Activated T-helper 9 cell treated with anti-CD3 and anti-CD28 coated beads, Interleukin-2, amount 50 U/mL, for 16 hours (primary cell): ENCODE measurements around the gene SLC5A10.
"Not testable (repeated sequence)": the region's sequence is repeated elsewhere in the genome, so short reads cannot be mapped to it uniquely, and the experiment has no call there.

Experiments
- DNase-seq: peaks from one replicate; pipeline ENCODE4 v3.0.0-alpha.2; 2020; ENCODE audit warnings: low read depth

Gene SLC5A10

DNA sequence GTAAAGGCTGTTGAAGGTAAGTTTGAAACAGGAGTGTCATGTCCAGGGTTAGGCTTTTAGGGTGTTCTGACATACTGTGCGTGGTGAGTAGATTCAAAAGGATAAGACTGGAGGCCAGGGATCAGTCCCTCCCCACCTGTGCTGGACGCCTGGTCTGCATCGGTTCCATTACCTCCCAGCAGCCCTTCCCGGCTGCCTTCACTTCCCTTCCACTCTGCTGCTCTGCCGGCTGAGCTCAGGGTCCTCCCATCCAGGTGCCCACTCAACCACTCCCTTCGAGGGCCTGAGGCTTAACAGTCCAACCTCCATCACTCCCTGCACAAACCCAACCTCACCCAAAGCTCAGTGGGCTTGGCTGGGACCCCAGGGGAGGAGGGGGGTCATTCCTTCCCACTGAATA, 4.1 kb upstream of the SLC5A10 start:
- DNase-seq: no peak

DNA sequence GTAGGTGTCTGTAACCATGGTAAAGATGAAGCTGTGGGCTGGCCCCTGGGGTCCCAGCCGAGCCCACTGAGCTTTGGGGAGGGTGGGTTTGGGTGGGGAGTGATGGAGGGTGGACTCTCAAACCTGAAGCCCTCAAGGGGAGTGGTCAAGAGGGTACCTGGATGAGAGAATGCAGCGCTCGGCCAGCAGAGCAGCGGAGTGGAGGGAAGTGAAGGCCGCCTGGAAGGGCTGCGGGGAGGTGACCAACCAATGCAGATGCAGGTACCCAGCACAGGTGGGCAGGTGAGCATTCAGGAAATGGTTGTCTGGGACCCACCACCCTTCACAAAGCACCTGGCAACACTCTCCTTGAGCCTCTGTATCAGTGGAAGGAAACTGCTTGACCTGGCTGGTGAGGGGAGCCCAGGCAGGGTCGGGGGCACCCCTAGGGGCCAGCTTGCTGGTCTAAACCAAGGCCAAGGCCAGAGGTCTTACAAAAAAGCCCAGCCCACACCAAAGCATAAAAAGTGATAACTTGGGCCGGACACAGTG, 3.4 kb upstream of the SLC5A10 start:
- no peak for DNase-seq

DNA sequence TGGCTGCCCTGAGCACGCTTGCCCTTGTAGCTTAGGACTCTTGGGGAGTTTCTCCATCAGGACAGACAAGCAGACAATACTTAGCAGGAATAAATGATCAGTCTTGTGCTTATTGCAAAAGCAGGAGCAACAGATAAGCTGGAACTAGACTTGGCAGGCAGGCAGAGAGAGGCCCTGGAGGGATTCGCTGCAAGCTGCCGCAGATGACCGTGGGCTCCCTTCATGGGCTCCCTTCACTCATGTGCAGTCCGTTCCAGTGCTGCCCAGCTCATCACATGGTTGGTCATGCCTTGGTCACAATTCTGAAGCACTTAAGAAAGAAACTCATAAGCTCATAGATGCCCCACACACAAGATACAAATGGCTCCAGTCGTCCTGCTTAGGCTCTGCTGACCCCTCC, 2.4 kb upstream of the SLC5A10 start:
- no peak for DNase-seq

DNA sequence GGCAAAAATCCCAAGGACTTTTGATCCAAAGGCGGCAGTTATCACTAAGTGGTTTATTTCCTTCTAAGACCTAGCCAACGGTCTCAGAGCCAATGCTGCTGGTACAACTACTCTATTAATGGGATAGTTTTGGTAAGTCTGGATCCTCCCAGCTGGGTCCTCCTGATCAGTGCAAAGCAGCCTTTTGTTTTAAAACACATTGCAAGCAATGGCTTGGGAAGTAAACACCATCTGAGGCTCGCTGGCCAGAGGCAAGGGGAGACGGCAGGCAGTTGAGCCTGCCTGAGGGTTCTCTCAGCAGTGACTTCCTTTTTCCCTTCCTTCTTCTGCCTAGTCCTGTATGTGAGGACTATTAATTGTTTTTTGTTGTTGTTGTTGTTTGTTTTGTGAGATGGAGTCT, 1.6 kb upstream of the SLC5A10 start:
- DNase-seq: no peak

DNA sequence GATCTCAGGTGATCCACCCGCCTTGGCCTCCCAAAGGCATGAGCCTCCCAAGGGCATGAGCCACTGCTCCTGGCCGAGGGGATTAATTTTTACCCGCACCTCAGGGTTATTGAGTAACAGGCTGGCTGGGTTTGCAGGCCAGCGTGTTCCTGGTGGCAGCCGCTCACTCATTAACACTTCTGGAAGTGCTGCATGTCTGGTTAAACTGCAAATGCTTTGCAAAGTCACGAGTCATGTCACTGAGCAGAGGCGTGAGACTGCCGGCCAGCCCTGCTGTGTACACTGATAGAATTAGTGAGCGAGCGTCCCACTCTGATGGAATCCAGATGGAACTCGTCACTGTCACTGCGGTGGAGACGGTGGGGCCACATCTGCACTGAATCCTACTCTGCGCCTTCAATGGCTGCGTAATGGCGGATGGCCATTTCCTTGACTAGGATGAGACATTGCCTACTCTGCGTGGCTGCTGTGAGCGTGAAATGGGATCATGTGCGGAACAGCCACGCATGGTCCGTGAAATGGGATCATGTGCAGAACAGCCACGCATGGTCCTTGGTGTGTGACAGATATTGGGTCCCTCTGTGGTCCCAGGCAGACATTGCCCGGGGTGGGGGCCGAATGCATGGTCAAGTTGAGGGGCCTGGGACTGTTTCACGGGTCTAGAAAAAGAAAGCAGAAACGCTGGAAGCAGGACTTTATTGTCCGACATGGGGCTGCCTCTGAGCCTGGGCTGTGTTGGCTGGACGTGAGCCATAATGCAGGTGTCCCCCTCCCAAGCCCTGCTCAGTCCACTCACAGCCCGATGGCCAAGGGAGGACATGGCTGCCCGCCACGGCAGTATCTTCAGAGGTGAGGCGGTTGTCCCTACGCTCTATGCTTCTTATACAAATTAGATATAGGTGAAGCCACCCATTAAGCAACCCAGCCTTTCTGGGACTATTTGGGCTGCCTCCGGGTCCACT, 740 bp upstream of the SLC5A10 start:
- no peak for DNase-seq

DNA sequence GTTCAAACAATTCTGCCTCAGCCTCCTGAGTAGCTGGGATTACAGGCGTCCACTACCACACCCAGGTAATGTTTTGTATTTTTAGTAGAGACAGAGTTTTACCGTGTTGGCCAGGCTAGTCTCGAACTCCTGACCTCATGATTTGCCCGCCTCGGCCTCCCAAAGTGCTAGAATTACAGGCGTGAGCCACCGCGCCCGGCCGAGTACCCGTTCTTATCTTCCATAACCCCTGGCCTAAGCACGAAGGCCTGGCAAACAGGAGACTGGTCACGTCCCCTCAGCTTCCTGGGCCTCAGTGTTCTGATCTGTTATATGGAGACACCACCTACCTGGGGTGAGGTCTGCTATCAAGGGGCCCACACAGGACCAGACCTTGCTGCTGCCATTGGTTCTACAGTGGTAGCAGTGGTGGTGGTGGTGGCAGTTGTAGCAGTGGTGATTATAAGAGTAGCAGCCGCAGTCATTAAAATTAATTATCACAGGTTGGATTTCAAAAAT, 1.3 kb downstream of the SLC5A10 start:
- DNase-seq: no peak

DNA sequence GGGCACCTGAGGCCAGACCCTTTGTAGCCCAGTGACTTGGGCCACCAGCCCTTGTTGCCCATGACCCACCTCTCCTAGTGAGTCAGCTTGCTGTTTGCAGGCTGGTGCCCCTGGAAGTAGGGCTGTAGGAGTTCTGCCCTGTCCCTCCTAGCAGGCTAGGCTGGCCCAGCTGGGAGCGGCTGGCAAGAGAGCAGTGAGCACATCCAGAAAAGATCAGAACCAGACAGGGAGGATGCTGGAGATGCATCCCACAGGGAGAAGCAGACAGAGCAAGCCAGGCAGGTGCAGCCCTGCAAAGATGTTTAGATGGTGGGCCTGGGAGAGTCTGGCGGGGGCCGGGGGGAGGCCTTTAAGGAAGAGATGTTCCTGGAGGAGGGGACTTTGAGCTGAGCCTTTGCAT, 2.4 kb downstream of the SLC5A10 start:
- DNase-seq: no peak

DNA sequence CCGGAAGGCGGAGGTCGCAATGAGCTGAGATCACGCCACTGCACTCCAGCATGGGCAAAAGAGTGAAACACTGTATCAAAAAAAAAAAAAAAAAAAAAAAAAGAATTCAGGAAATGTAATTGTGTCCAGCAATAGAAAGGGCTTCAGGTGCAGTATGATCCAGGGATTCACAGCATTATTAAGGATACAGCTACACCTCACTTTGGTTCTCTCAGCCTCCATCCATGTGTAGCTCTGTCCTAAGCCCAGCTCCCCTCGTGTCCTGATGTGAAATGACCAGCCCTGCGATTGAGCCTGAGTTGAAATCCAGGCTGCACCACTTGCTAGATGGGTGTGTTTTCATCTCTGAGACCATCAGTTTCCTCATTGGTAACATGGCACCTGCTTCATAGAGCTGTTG, 3.0 kb downstream of the SLC5A10 start:
- no peak for DNase-seq

DNA sequence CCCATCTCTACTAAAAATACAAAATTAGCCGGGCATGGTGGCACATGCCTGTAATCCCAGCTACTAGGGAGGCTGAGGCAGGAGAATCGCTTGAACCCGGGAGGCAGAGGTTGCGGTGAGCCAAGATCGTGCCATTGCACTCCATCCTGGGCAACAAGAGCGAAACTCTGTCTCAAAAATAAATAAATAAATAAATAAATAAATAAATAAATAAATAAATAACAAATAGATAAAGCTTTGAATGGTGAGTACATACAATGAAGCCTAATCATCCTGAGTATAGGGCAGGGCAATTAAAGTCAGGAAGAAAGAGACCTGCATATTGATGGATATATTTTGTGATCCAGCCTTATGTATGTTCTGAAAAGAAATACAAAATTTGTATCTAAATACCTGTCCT, 4.1 kb downstream of the SLC5A10 start:
- DNase-seq: not testable (repeated sequence)

DNA sequence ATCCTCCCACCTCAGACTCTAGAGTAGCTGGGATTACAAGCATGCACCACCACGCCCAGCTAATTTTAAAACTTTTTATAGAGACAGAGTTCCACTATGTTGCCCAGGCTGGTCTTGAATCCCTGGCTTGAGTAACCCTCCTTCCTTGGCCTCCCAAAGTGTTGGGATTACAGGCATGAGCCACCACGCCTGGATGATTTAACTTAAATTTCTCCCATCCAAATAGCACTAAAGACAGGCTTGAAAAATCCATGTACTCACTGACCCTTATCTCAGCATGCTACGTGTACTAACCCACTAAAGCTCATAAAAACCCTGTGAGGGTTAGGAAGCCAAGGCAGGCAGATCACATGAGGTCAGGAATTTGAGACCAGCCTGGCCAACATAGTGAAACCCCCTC, 4.6 kb downstream of the SLC5A10 start:
- no peak for DNase-seq

DNA sequence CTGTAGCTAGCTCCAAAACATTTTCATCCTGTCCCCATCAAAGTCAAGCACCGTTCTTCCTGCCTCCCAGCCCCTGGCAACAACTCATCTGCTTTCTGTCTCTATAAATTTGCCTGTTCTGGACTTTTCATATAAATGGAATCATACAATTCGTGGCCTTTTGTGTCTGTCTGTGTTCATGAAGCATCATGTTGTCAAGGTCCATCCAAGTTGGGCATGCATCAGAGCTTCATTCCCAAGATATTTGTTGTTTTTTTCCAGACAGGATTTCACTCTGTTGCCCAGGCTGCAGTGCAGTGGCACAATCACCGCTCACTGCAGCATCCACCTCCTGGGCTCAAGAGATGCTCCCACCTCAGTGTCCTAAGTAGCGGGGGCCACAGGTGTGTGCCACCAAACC, 5.9 kb downstream of the SLC5A10 start:
- DNase-seq: no peak

DNA sequence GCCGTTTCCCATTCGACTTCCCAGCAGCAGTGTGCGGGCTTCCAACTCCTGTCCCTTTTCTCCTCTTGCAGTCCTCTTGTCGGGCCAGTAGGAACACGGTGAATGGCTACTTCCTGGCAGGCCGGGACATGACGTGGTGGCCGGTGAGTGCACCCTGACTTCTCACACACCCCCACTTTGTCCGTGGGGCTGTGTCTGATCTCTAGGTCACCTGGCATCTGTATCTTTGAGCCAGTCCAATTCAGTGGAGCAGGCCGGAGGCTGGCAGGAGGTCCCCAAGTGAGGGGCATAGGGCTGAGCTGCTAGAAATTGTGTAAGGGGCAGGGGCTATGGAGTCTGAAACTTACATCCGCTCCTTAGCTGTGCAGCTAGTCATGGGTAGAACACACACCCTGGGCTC, 6.6 kb downstream of the SLC5A10 start:
- DNase-seq: no peak

DNA sequence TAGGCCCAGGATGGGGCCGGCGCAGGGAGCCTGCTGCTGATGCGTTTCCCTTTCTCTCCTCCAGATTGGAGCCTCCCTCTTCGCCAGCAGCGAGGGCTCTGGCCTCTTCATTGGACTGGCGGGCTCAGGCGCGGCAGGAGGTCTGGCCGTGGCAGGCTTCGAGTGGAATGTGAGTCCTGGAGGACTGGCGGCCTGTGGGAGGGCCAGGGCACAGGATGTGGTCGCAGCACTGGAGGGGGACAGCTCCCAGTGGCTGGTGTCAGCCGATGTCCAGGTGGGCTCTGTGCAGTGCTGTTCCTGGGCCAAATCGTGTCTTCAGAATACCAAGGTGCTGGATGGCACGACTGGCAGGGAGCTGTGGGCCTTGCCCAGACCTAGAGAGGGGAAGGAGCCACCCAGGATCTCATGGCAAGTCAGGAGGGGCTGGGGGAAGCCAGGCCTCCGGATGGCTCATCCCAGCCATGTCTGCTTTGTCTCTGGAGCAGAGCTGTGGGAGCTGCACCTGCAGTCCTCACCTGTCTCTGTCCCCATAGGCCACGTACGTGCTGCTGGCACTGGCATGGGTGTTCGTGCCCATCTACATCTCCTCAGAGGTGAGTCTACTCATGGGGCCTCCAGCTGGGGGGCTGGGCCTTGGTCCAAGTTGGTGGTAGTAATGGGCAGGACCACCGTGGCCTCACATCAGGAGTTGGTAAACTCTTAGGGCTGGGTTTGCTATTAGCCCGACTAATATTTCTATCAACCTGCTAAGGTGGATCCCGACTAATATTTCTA, 7.3 kb downstream of the SLC5A10 start:
- DNase-seq: no peak

DNA sequence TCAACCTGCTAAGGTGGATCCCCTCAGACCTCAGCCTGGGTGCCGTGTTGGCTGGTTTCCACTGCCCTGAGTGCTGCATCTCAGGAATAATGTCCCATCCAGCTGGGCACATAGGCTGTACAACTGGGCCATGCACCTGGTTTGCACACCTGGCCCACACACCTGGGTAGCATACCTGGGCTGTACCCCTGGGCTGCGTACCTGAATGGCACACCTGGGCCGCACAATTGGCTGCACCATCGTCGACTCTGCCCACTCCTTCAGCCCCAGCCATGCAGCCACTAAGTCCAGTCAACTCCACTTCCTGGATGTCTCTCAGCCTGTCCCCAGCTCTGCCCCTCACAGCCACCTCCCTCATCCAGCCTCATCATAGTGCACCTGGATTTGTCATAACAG, 7.9 kb downstream of the SLC5A10 start:
- DNase-seq: no peak

DNA sequence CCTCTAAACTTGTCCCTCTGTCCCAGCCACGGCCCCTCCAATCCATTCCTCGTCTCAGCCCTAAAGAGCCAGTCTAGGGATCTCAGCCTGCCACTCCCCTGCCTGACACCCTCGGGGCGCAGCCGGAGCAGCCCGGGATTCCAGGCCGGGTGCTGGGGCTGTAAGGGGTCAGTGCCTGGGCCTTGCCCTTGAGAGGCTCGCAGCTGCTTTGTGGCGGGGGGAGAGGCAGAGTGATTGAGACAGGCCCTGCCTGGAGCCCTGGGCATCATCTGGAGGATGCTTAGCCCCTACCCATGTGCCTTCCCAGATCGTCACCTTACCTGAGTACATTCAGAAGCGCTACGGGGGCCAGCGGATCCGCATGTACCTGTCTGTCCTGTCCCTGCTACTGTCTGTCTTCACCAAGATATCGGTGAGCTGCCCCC, 8.3 kb downstream of the SLC5A10 start:
- no peak for DNase-seq

DNA sequence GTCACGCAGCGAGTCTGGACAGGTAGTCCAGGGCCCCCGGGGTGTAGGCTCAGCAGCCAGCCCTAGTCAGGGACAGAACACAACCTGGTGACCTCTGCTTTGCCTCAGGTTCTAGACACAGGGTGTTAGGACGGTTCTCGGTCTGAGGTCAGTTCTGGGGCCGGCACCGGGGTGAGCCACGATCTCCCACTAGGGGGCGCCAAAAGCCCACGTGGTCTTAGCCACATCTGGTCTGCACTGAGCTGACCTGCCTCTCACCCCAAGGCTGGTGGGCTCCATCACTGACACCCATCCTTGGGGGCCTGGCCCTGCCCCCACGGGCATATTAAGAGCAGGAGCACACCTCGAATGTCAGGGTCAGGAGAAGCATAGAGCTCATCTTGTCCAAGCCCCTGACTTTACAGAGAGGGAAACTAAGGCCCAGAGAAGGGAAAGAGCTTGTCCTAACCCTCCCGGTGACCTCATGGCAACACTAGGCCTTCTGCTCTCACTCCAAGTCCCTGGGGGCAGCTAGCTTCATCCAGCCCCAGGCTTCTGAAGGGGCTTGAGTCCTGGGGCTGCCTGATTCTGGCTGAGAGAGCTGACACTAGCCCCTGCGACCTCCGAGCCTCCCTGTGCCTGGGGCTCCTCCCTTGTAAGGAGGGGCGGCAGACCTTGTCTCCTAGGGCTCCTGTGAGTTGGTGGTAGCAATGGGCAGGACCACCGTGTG, 9.0 kb downstream of the SLC5A10 start:
- DNase-seq: peak; percentile 68

DNA sequence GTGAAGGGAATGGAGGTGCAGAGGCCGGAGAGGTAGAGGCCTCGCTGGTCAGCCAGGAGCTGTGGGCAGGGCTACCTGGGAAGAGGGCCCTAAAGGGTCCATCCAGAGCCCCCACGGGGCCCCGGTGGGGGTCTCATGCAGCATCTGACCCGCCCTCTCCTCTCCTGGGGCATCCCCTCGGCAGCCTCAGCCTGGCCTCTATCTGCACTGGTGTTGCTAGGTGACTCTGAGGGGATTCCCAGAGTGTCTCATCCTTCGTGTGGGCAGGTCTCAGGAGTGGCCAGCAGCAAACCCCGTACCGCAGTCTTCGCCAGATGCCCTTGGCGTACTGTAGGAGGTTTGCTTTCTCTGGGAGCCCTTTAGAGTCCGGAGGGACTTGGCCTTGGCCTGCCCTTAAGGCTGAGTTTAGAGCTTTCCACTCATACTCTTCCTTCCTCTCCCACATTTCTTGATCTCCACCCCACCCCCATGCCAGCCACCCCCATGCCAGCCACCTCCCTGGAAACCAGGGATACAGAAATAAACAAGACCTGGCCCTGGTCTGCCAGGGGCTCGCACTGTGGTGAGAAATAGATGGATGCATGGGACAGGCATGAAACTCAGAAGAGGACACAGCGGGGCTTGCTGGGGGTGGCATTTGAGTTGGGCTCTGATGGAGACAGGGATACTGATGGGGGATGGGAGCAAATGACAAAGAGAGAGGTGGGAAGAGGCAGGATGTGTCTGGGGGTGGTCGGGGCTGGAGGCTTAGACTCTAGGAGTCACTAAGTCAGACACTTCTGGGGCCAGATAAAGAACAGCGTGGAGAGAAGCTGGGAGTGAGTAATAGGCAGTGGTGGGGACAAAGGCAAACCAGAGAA, 9.9 kb downstream of the SLC5A10 start:
- DNase-seq: no peak

DNA sequence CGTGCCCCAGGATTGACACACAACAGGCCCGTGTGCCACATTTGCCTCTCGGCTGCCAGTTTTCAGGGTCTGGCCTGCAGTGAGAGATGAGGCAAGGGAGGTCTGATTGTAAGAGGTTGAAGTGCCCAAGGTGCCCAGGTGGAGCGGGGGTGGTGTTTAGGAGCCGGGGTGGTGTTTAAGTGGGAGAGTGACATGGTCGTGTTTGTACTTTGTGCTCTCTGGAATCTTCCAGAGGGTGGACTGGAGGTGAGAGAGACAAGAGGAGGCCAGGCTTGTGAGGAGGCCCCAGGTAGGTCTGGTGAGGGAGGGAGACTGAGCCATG, 10.5 kb downstream of the SLC5A10 start:
- no peak for DNase-seq

DNA sequence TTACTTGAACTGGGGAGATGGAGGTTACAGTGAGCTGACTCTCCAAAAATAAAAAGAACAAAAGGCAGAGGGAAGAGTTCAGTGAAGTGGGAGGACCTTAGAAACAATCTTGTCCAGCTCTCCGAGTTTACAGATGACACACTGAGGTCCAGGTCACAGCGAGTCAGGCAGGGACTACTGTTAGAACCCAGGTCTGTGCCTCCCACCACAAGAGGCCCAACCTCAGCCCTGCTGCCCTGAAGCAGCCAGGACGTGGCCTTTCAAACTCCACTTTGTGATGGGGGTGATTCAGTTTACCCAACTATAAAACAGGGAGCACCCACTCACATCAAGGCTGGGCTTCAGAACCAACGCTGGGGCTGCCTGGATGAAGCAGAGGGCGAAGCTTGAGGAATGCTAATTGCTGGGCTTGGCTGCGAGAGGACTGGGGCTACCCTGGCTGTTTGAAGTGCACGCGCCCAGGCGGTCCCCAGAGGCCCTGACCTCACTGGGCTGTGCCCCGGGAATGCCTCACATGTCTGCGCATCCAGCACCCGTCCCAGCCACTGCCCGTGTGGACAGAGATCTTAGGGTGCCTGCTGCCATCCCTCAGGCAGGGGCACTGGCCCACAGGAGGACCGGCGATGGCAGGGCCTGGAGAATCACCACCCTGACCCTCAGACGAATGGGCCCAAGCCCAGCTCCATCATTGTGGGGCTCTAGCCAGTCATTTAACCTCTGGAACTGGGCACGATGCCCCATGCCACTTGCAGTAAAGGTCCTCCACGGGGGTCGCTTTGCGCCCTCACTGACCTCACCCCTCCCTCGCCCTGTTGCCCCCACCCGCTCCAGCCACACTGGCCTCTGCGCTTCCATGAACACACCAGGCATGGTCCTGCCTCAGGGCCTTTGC, 11.4 kb downstream of the SLC5A10 start:
- no peak for DNase-seq

DNA sequence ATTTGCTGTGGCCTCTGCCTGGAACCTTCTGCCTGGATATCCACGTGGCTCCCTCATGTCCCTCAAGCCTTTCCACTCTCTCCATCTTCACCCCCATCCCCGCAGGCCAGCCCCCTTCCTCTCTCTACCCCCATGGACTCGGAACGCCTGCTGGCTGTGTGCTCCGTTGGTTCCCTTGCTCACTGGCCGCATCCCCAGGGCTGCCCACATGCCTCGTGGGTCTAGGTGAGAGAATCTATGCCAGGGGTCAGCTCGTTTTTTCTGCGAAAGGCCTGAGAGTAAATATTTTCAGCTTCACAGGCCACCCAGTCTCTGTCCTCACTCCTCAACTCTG, 12.0 kb downstream of the SLC5A10 start:
- DNase-seq: no peak

DNA sequence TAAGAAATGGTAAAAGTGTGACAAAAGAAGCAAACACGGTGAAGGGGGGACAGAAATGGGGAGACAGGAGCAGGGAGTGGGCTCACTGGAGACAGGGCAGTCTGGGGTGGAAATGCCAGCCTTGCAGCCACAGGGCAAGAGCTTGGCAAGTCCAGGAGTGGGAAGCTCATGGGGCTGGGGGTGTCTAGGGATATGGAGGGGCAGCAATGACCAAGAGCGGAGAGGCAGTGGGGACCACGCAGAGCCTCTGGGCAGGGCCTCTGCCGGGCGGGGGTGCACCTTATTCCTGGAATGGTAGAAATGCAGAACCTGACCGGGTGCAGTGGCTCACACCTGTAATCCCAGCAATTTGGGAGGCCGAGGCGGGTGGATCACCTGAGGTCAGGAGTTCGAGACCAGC, 12.6 kb downstream of the SLC5A10 start:
- DNase-seq: no peak
